ENCODE results near the gene GORASP1.

DNA sequence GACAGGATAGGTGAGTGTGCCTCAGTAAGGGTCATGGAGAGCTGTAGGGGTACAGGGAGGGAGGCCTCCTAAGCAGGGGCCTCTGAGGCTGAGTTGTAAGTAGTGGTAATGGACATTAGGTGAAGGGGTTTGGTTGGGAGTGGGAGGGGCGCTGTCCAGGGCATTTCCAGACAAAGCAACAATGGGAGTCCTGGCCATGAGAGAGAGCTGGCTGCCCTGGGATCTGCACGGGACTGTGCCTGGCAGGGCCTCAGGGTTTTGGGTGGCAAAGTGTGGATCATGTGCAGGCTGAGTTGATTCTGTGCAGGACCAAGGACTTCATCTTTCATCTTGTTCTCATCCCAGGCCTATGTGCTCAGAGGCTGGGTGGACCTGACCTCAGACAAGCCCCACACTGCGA, 4.7 kb upstream of the GORASP1 start:
- TF ChIP-seq CTCF (IDR thresholded peaks at IDR 0.05; ENCODE audit: insufficient read depth, low read depth, low read length) (no peak), EZH2 (IDR thresholded peaks at IDR 0.05; ENCODE audit: insufficient read depth, low read length) (no peak)

All from astrocyte (in vitro differentiated cells and primary cell).